K562 (cell line): ENCODE measurements around the gene HJV. TPM values are rescaled to one million over a fixed set of nuclear protein-coding genes. Genes with fewer than 3 reads are reported as not detected.

Experiments
- BRCA1 ChIP-seq, 2 experiments: fragments of 450-650 bp in 1 of 2; sonication (generic) in 1 of 2; formaldehyde crosslinking in 1 of 2; IDR thresholded peaks; 2 replicates each; pipeline versions ENCODE4 v1.5.0 to v1.6.1; 2017 to 2020; ENCODE audit warnings: mild to moderate bottlenecking in 1 of 2, missing genetic modification reagents in 1 of 2
- MGA ChIP-seq: fragments of 450-650 bp; IDR thresholded peaks from 2 replicates; pipeline ENCODE4 v1.6.1; 2016; ENCODE audit warnings: mild to moderate bottlenecking, moderate library complexity
- MLX ChIP-seq, 2 experiments: fragments of 450-650 bp in 1 of 2; sonication (generic) in 1 of 2; formaldehyde crosslinking; conservative IDR thresholded peaks; 2 replicates each; pipeline versions ENCODE4 v1.4.0 to v1.8.1; 2020 to 2022; ENCODE audit warnings: mild to moderate bottlenecking in 1 of 2, missing genetic modification reagents in 1 of 2
- MYBL2 ChIP-seq, 2 experiments: fragments of 450-650 bp in 1 of 2; sonication (generic) in 1 of 2; formaldehyde crosslinking in 1 of 2; IDR thresholded peaks; 2 replicates each; pipeline versions ENCODE4 v1.6.1 to v1.8.1; 2017 to 2022; ENCODE audit warnings: borderline replicate concordance in 1 of 2, inconsistent platforms in 1 of 2, low read depth in 1 of 2, mild to moderate bottlenecking in 1 of 2, missing genetic modification reagents in 1 of 2, moderate library complexity in 1 of 2
- NR1H2 ChIP-seq: sonication (generic); formaldehyde crosslinking; IDR thresholded peaks from 2 replicates; pipeline ENCODE4 v1.4.0; 2020; ENCODE audit warnings: mild to moderate bottlenecking, missing genetic modification reagents
- POLR2H ChIP-seq: IDR thresholded peaks from 2 replicates; pipeline ENCODE4 v1.6.1; 2016; ENCODE audit warnings: missing genetic modification characterization, low read depth, mild to moderate bottlenecking, control low read depth, missing compliant biosample characterization, moderate library complexity
- ZNF232 ChIP-seq: sonication (generic); formaldehyde crosslinking; IDR thresholded peaks from 2 replicates; pipeline ENCODE4 v1.8.0; 2022; ENCODE audit warnings: mild to moderate bottlenecking, missing genetic modification reagents
- ZNF398 ChIP-seq: fragments of 250-450 bp; sonication (Bioruptor Pico); IDR thresholded peaks from 2 replicates; pipeline ENCODE4 v1.8.0; 2021; ENCODE audit warnings: moderate library complexity, mild to moderate bottlenecking, inconsistent platforms
- polyA plus RNA-seq, 8 experiments: library from polyadenylated mRNA; depleted of rRNA in 4 of 8; stranded (reverse) in 5 of 8; unstranded in 3 of 8; fragments of >200 nt; fragmentation: Nextera tagmentation in 2 of 8; fragmentation: Illumina TruSeq in 1 of 8; extraction: Ambion mirVana in 2 of 8; extraction: Trizol in 1 of 8; gene quantifications; 2 replicates each; pipeline versions ENCODE4 v1.2.1 to v1.2.3, GENCODE V29; 2011 to 2014; ENCODE audit warnings: inconsistent platforms in 1 of 8, missing spikeins in 1 of 8
- total RNA-seq, 7 experiments: library from RNA; depleted of rRNA in 6 of 7; stranded (reverse); fragments of >200 nt in 6 of 7; fragmentation: Illumina TruSeq in 2 of 7; extraction: Trizol in 2 of 7; gene quantifications; 2 replicates each; pipeline versions ENCODE4 v1.2.1 to v1.2.3, GENCODE V29; 2011 to 2021; ENCODE audit warnings: low replicate concordance in 1 of 7

Gene HJV
- total and polyA plus RNA-seq, 9 of the 15 experiments (the other 6 are each of a cell fraction or from before 2014, with no cell fraction given) = 1.0 to 6.6 (median 2.4) TPM

- peak; percentile 85 for TF ChIP-seq POLR2H (tag)
- no peak for TF ChIP-seq BRCA1 (IDR thresholded peaks at IDR 0.05)
- TF ChIP-seq BRCA1 (CRISPR knock-in tag; IDR thresholded peaks at IDR 0.05) = no peak
- TF ChIP-seq ZNF232 (CRISPR knock-in tag) = no peak
- TF ChIP-seq MYBL2 (IDR thresholded peaks at IDR 0.05; ENCODE audit: low read depth) = no peak
- TF ChIP-seq MYBL2 (CRISPR knock-in tag; IDR thresholded peaks at IDR 0.05; ENCODE audit: borderline replicate concordance) = no peak
- TF ChIP-seq NR1H2 = no peak
- TF ChIP-seq MGA = peak; percentile 64; the same call in 1 of the 2 replicates
- no peak for TF ChIP-seq ZNF398 (CRISPR knock-in tag)
- peak; percentile 100 for TF ChIP-seq MLX (CRISPR knock-in tag; conservative IDR thresholded peaks at IDR 0.05)
These were observed 42.4 kb downstream of the HJV start (continued) for GRCh38 chr1:145978854-145979745.
